GM18526 (cell line): ENCODE measurements around the gene SAMSN1.

Source experiments
- POLR2A ChIP-seq: IDR thresholded peaks from 3 replicates; pipeline ENCODE4 v1.6.1; 2011; ENCODE audit not compliant: insufficient read length; ENCODE audit errors: extremely low read depth

The SAMSN1 gene

GRCh38 chr21:14480411-14481031 is 65.6 kb downstream of the SAMSN1 start:
- TF ChIP-seq POLR2A, result no peak

DNA sequence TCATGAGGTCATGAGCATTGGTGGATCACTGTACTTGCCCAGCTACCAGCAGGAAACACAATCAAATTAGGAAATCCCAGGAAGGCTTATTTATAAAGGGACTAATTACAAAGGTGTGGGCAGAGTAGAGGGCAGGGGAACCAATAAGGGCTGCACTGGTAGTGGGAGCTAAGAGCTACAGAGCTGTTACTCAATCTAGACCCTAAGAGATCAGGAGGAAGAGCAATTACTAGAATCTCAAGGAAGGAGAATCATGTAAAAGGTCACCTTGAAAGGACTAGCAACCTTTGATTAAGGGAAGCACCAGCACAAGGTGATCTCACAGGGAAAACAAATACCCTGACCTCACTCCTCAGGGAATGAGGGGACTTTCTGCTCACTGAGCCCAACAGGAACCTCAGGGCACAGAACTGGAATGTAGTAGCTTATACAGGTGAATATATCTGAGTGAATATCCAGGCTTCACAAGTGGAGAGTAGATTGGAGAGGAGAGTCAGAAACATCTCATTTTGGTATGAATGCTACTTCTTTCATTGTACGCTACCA is 66.8 kb downstream of the SAMSN1 start:
- TF ChIP-seq POLR2A, result no peak

DNA sequence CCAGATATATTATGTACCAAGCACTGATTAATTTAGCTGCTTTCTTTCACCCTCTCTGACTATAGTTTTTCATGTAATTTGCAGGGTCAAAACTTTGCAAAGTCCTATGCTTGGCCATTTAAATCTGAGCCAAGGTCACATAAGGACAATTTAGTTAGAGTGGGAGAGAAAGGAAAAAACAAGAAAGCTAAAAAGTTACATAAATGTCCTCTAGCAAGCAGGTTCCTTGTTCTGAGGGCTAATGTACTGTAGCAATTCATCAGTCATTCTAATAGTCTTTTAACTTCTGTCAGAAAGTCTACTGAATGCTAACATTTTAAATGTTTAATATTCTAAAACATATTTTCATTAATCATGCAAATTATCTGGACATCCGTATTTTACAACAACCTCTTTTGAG is 68.3 kb downstream of the SAMSN1 start:
- no peak for TF ChIP-seq POLR2A

DNA sequence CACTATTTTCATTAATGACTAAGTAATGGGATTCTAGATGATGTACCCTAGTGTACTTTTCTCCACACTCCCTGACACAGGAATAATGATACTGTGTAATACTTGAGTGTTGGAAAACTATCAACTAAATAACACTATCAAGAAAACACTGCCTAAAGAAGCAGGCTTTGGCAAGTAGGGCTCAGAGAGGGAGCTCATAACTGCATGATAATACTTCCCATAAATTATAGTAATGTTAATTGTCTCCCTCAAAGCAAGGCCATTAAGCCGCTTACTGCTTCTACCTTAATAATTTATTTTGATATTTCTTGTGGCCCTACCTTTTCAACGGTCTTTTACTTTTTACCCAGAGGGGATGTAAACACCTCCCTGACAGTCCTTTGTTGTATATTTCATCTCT is 69.0 kb downstream of the SAMSN1 start:
- TF ChIP-seq POLR2A, result no peak

DNA sequence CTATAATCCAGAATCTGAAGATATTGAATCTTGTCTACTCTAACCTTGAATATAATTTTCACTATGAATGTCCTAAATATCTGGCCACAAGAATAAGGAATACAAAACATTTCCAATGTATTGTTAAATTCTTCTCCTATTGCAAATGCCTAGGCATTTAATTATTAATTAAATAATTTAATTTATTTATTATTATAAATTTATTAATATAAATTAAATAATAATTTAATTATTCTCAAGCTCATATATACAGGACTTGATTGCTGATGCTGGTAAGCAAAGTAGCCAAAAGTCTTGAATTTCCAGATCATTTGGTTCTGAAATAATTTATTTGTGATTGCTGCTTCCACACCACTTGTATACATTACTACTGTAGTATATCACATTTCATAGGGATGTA is 71.1 kb downstream of the SAMSN1 start:
- no peak for TF ChIP-seq POLR2A

DNA sequence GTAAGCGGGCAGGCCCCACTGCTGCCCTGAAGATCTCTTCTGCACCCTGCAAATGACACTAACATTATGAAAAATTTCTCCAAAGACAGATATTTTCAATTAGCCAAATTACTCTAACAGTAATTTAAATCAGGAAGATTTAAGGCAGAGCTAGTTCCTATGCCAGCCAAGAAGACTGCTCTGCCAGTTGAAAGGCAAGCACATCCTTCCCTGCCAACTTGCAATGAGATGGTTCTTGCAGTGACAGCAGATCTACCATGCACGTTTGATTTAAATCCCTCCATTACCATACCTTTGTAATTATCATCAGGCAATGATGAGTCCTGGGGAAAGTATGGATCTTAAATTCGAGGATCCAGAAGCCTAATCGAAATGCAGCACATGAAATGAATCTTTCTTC is 76.5 kb downstream of the SAMSN1 start:
- no peak for TF ChIP-seq POLR2A

GRCh38 chr21:14466715-14467114 is 79.4 kb downstream of the SAMSN1 start:
- TF ChIP-seq POLR2A, result no peak

DNA sequence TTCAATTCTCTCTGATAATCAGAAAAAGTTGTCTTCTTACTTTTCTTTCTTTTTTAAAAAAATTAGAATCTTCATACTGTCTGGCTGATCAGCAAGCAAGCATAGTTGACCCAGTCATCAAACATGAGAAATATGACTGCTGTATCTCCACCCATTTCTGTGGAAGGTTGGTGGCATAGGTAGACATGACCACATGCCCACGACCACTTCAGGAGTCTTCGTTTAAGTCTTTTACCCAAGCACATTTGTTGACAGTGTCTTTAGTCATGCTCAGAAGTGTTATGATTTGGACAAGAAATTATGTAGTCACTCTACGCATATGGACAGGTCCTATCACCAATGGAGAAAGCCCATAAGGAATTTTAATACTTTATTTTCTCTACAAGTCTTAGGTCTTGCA is 88.4 kb downstream of the SAMSN1 start:
- TF ChIP-seq POLR2A, result no peak

DNA sequence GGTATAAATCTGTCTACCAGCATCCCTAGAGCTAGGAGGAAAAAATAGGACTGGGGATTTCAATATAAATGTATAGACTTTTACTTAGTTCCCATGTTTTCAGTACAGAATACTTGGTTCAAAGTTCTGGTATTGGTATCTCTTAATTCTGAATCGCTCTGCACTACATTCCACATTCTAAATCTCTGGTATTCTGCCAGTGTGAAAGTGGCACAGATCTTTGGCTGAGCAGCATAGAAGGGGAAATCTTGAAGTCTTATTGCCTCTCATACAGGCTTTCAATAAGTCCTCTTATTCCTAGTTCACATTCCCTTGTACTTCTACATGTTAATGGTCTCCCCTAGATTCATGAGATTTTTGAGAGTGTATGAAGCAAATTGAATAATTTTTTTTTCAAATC is 89.2 kb downstream of the SAMSN1 start:
- no peak for TF ChIP-seq POLR2A

GRCh38 chr21:14454016-14455009 is 91.8 kb downstream of the SAMSN1 start:
- TF ChIP-seq POLR2A, result no peak

- no peak for TF ChIP-seq POLR2A
Observed at GRCh38 chr21:14453339-14454015, 92.6 kb downstream of the SAMSN1 start.

- TF ChIP-seq POLR2A, result no peak
Observed at GRCh38 chr21:14452727-14453241, 93.3 kb downstream of the SAMSN1 start.

- no peak for TF ChIP-seq POLR2A
Observed at GRCh38 chr21:14452031-14452726, 93.9 kb downstream of the SAMSN1 start.

- no peak for TF ChIP-seq POLR2A
Observed at GRCh38 chr21:14451546-14451945, 94.6 kb downstream of the SAMSN1 start.

GRCh38 chr21:14448784-14449183 is 97.3 kb downstream of the SAMSN1 start:
- no peak for TF ChIP-seq POLR2A
